Muscle of leg (tissue), 11 donors: ENCODE data around the gene EML1. TPM values are rescaled to one million over a fixed set of nuclear protein-coding genes. Genes with fewer than 3 reads are reported as not detected.

Experiments used
- DNase-seq: peaks from one replicate; pipeline ENCODE4 v3.0.0; 2013
- H3K27ac ChIP-seq: one replicate; pipeline ENCODE4 v1.5.1; 2013; ENCODE audit warnings: mild to moderate bottlenecking, low read length, control low read depth
- H3K27me3 ChIP-seq: one replicate; pipeline ENCODE4 v1.6.1; 2013; ENCODE audit warnings: low read length; ENCODE audit not compliant: control insufficient read depth, insufficient read depth
- H3K36me3 ChIP-seq: one replicate; pipeline ENCODE4 v1.6.1; 2013; ENCODE audit warnings: low read length; ENCODE audit not compliant: control insufficient read depth, insufficient read depth
- H3K4me1 ChIP-seq: one replicate; pipeline ENCODE4 v1.6.1; 2013; ENCODE audit warnings: low read length; ENCODE audit not compliant: control insufficient read depth, insufficient read depth
- H3K4me3 ChIP-seq: one replicate; pipeline ENCODE4 v1.5.1; 2013; ENCODE audit warnings: low read length, control low read depth
- H3K9me3 ChIP-seq: replicated peaks from 2 replicates; pipeline ENCODE4 v1.6.1; 2013; ENCODE audit warnings: low read depth, low read length; ENCODE audit not compliant: control insufficient read depth
- WGBS: methylation state at CpG from one replicate; pipeline ENCODE4 v1.1.5; 2013; ENCODE audit warnings: missing lambda C conversion rate; ENCODE audit not compliant: insufficient coverage; 5-methylcytosine and 5-hydroxymethylcytosine counted together
- polyA plus RNA-seq, 8 donors: library from polyadenylated mRNA; unstranded; fragments of 120-200 nt; gene quantifications; one replicate each; pipeline versions ENCODE4 v1.2.1 to v1.2.3, GENCODE V29; 2013; ENCODE audit warnings: inconsistent platforms in 1 of 8, low replicate concordance in 1 of 8; ENCODE audit not compliant: insufficient read length in 8 of 8, insufficient read depth in 1 of 8
- total RNA-seq: library from RNA; stranded (reverse); fragments of 120-200 nt; gene quantifications from one replicate; pipeline ENCODE4 v1.2.4, GENCODE V29; 2013

Gene EML1
- total and polyA plus RNA-seq, 9 donors: 24.3 to 51.2 (median 42.2) TPM

DNA sequence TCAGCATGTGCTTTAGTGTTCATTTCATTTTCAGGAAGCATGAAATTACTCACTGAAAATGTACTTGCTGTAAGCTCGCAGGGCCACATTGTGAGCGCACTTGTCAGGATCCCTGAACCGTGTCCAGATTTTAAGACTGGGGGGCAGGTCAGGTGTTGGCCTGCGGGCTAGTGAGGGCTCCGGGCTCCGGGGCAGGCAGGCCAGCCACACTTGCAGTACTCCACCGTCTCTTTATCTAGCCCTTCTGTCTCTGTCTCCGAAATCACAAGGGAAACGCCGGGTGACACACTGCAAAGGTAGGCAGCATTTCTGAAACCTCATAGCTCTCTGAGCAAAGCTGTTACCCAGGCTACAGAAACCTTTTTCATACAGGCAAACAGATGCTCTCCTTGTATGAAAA, 98.7 kb downstream of the EML1 start:
- Histone ChIP-seq H3K4me1 (no peaks in the 10 kb centered on the region), H3K9me3 (no peaks in the 10 kb centered on the region), H3K4me3 (no peak overlapping the region), H3K36me3 (peaks cover 3% of the 10 kb centered on the region), H3K27ac (no peak overlapping the region), H3K27me3 (no peaks in the 10 kb centered on the region)
- no peak for DNase-seq
- WGBS: 78% methylated on average over 4 of the region's 10 CpGs

DNA sequence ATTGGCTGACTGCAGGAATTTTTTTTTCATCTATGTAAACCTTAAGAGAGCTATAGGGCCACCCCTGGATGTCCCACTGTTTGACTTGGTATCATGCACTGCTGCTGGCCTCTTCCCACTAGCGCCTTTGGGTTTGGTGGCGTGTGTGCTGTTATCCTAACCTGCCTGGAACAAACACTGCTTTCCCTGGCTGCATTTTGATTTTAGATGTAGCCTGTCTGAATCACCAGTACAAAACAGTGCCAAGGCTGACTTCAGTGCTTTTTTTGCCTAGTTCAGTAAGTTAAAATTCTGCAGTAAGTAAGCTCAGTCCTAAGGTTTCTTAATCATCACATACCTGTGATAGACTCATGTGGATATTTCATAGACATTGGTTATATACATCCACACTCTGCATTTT, 99.2 kb downstream of the EML1 start:
- H3K36me3 ChIP-seq: peaks cover 4% of the 10 kb centered on the region
- no peak overlapping the region for H3K27ac ChIP-seq
- no peaks in the 10 kb centered on the region for H3K4me1 ChIP-seq
- no peaks in the 10 kb centered on the region for H3K9me3 ChIP-seq
- no peak overlapping the region for H3K4me3 ChIP-seq
- WGBS: no CpG with 5 or more reads among the region's 2 CpGs
- DNase-seq: peak; percentile 55
- no peaks in the 10 kb centered on the region for H3K27me3 ChIP-seq

DNA sequence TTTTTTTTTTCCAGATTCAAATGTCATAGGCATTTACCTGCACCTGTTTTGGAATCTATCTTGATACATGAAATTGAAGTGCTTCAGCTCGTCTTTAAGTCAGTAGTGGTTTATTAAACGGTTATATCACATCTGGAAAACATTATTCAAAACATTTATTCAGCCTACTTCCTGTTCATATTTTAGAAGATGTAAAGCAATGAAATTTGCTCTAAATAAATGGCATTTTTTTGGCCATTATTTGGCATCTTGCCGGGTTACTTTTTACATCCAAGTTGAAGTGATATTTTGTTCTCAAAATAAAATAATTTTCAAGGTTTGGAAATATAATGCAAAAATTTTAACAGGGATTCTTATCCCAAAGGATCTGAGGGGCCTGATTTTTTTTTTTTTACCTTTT, 103.1 kb downstream of the EML1 start:
- no peaks in the 10 kb centered on the region for H3K27me3 ChIP-seq
- H3K36me3 ChIP-seq: peaks cover 12% of the 10 kb centered on the region
- DNase-seq: peak; percentile 58
- H3K27ac ChIP-seq: no peak overlapping the region
- WGBS: no CpG with 5 or more reads among the region's 3 CpGs
- H3K9me3 ChIP-seq: no peaks in the 10 kb centered on the region
- H3K4me1 ChIP-seq: no peaks in the 10 kb centered on the region
- H3K4me3 ChIP-seq: no peak overlapping the region

DNA sequence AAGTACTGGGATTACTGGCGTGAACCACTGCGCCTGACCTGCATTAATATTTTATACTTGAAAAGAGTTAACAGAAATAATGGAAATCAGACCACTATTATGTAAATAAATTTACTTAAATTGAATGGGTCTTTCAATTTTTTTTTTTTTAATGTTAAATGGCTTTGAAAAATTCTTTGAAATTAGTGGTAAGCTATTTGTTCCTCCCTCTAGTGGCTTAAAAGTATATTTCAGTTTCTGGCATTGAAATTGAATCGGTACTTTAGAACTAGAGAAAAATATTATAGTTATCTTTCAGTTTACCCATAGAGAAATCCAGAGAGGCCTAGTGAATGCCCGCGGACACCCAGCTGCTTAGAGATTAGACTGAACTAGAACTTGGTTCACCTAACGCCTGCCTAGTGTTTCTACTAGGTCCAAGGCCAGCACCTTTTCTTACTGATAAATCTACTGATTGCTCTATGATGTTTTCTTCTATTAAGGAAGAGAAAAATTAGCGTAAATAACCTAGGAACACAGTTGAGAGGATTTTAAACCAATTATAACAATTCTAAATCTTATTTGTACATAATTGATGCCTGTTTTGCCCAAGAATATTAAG, 106.5 kb downstream of the EML1 start:
- H3K27ac ChIP-seq: no peak overlapping the region
- H3K4me3 ChIP-seq: no peak overlapping the region
- H3K27me3 ChIP-seq: no peaks in the 10 kb centered on the region
- H3K9me3 ChIP-seq: peaks cover 5% of the 10 kb centered on the region
- peaks cover 13% of the 10 kb centered on the region for H3K36me3 ChIP-seq
- peak; percentile 48 for DNase-seq
- WGBS: no CpG with 5 or more reads among the region's 7 CpGs
- H3K4me1 ChIP-seq: no peaks in the 10 kb centered on the region

DNA sequence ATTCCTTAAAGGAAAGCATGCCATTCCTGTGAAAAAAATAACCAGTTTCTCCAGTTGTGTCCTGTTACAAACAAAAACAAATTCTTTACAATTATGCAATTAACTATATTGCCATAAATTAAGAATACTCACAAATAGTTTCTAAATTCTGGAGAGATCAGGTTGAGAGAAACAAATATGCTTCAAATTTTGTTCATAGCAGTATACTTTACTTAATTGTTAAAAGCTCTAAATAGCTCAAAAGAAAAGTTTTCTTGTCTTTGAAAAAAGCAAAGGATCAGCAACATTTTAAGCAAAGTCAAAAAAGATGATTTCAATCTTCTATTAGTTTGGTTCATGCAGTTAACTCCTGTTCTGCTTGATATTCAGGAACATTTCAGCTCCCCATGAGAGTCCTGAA, 109.7 kb downstream of the EML1 start:
- Histone ChIP-seq H3K36me3 (peaks cover 36% of the 10 kb centered on the region), H3K9me3 (peaks cover 5% of the 10 kb centered on the region), H3K27me3 (no peaks in the 10 kb centered on the region), H3K27ac (no peak overlapping the region), H3K4me1 (no peaks in the 10 kb centered on the region), H3K4me3 (no peak overlapping the region)
- no peak for DNase-seq

DNA sequence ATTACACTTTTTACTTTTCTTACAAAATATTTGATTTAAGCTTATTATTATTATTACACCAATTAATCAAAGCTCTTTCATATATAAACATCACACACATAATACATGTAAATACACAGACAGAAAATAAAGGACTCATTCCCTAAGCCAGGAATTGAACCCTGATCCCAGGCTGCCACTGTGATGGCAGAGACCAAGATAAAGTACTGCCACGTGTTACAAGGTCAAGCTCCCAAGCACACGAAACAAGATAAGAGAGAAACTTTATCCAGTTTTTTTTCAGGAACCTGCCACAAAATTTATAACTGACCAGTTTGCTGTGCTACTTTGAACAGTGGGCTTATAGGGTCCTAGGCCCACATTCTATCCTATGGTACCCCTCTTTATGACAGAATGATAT, 111.3 kb downstream of the EML1 start:
- peaks cover 5% of the 10 kb centered on the region for H3K9me3 ChIP-seq
- H3K36me3 ChIP-seq: peaks cover 51% of the 10 kb centered on the region

DNA sequence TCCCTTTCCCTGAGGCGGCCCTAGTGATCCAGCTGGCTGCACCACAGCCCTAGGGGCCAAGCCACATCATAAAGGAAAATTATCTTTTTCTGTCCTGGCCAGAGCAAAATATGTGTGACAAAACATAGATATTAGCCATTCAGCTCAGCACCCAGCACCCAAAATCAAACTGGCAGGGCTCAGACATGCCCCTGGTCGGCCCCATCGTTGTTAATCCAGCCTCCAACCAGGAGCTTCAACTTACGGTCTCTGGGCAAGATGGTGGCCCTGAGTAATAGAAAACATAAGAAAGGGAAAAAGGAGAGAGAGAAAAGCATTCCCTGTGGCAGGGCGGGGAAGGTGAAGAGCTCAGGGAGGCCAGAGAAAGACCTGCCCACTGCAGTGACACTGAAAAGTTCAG, 111.9 kb downstream of the EML1 start:
- H3K27ac ChIP-seq: no peak overlapping the region
- peaks cover 55% of the 10 kb centered on the region for H3K36me3 ChIP-seq
- no peaks in the 10 kb centered on the region for H3K27me3 ChIP-seq
- H3K4me1 ChIP-seq: no peaks in the 10 kb centered on the region
- WGBS: 87% methylated on average over 3 of the region's 5 CpGs
- H3K9me3 ChIP-seq: peaks cover 5% of the 10 kb centered on the region
- no peak overlapping the region for H3K4me3 ChIP-seq
- DNase-seq: no peak

More for the DNA sequence above, 111.3 kb downstream of the EML1 start:
- WGBS: 83% methylated on average over 1 of the region's 2 CpGs
- Histone ChIP-seq H3K4me3 (no peak overlapping the region), H3K27ac (no peak overlapping the region), H3K27me3 (no peaks in the 10 kb centered on the region), H3K4me1 (no peaks in the 10 kb centered on the region)
- no peak for DNase-seq

DNA sequence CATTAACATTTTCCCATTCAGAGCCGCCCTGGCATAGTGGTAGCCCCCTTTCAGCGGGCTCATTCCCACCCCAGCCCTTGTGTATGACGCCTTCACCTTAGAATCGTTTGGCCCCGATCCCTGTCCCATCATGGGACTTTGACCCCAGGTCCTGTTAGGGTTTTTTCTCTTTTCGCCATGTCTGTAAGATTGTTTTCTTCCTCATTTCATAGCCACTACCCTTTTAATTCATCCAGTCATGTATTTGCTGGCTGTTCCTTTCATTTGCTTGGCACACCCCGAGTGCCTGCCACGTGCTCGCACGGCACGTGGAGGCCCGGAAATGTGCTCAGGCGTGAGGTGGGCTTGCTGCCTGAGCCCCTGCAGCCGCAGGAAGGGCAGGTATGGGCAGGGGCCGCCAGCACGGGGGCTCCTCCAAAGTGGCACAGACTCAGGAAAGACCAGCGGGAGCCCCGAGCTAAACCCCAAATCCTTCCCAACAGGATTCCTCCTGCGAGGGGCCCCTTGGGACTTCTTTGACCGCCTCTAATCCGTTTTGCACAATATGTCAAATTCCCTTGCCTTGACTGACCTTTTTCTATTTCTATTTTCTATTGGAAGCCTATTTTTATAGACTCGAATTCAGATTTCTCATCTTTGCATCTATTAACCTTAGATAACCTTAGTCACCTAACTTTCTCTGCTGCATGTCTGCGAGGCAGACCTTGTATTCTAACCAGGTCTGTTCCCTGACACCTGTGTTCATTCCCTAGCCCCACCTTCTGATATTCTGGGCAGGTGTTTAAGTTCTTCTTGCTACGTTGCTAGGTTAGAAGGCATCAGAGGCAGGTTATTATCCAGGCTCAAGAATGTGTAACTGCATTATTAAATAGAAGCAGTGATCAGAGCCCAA, 114.8 kb downstream of the EML1 start:
- 89% methylated on average over 18 of the region's 24 CpGs for WGBS
- DNase-seq: no peak
- Histone ChIP-seq H3K9me3 (peaks cover 2% of the 10 kb centered on the region), H3K27me3 (no peaks in the 10 kb centered on the region), H3K36me3 (peaks cover 59% of the 10 kb centered on the region), H3K4me3 (no peak overlapping the region), H3K4me1 (no peaks in the 10 kb centered on the region), H3K27ac (no peak overlapping the region)

DNA sequence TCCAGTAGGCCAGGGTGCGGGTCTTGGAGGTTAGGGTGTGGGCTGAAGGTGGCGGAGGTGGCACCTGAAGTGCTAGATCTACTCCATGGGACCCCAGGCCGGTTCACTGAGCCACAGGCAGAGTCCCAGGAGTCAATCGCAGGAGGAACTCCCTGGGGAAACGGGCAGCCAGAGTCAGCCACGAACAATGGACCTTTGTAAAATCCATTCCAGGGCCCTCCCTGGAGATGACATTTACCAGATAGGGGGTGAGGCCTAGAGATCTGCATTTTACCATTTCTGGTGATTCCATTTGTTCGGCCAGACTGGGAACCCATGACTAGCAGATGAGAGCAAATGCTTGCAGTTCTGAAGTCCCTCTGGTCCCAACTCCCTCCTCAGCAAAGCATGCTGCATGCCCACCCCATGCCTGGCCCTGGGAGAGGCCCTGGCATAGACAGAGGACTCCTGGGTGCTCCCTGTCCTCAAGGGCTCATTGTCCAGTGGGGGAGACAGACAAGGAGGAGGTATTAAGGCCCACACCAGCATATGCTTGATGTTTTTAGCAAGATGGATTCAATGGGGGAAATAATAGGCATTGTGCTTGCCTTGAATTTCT, 115.5 kb downstream of the EML1 start:
- 89% methylated on average over 7 of the region's 7 CpGs for WGBS
- no peak overlapping the region for H3K4me3 ChIP-seq
- DNase-seq: no peak
- H3K9me3 ChIP-seq: no peaks in the 10 kb centered on the region
- H3K27ac ChIP-seq: no peak overlapping the region
- no peaks in the 10 kb centered on the region for H3K27me3 ChIP-seq
- H3K4me1 ChIP-seq: no peaks in the 10 kb centered on the region
- H3K36me3 ChIP-seq: peaks cover 59% of the 10 kb centered on the region

DNA sequence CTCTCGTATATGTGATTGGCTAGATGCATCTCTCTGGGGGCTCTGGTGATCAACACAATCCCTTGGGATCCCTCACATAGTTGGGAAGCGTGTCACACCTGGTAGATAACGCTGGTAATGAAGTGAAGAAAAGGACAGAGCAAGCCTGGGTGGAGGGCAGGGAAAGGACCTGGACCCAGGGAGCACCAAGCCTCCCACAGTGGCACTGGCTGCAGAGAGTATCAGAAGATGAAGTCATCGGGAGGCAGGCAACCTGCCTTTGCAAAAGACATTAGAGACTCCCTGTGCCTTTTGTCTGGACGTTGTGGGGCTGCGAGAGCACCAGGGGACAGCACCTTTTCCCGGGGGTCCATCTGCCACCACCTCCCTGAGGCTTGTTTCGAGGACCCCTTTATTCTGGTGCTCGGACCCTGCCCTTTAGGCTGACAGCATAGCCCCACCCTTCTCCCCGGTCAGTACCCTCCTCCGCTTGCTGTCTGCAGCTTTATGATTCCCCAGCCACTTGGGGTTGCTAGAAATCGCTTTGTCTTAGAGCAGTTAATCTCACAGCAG, 116.4 kb downstream of the EML1 start:
- no peak overlapping the region for H3K27ac ChIP-seq
- H3K36me3 ChIP-seq: peaks cover 64% of the 10 kb centered on the region
- WGBS: 64% methylated on average over 8 of the region's 12 CpGs
- no peak overlapping the region for H3K4me3 ChIP-seq
- H3K27me3 ChIP-seq: no peaks in the 10 kb centered on the region
- no peaks in the 10 kb centered on the region for H3K4me1 ChIP-seq
- DNase-seq: no peak
- H3K9me3 ChIP-seq: no peaks in the 10 kb centered on the region
